Hepatocyte (in vitro differentiated cells): ENCODE results near the gene ARID1A.

Experiments
- CTCF ChIP-seq: fragments of 200-600 bp; sonication (generic); IDR thresholded peaks from 2 replicates; pipeline ENCODE4 v1.5.1; 2016; ENCODE audit warnings: antibody characterized with exemption, mild to moderate bottlenecking; ENCODE audit not compliant: poor library complexity
- EZH2 ChIP-seq: fragments of 200-600 bp; sonication (generic); IDR thresholded peaks from 2 replicates; pipeline ENCODE4 v1.6.1; 2016; ENCODE audit warnings: antibody characterized with exemption, mild to moderate bottlenecking, borderline replicate concordance
- EZH2phosphoT487 ChIP-seq: fragments of 200-600 bp; sonication (generic); IDR thresholded peaks from one replicate; pipeline ENCODE4 v1.6.1; 2018; ENCODE audit warnings: antibody characterized with exemption, mild to moderate bottlenecking, low read depth, moderate library complexity; ENCODE audit not compliant: unreplicated experiment, severe bottlenecking

- TF ChIP-seq CTCF (no peak), EZH2phosphoT487 (no peak), EZH2 (no peak)
Observed at GRCh38 chr1:26703478-26703877, 7.7 kb downstream of the ARID1A start.
